Ovary (tissue), 3 donors: ENCODE measurements around the gene PDK3.

ENCODE experiments used
- EP300 ChIP-seq: sonication (generic); formaldehyde crosslinking; IDR thresholded peaks from one replicate; pipeline ENCODE4 v1.6.1; 2017; ENCODE audit warnings: antibody characterized with exemption
- TF ChIP-seq, protein P1 (sequence below), 3 donors: fragments of 450-650 bp in 2 of 3; fragments of 200-600 bp in 1 of 3; IDR thresholded peaks; one replicate each; pipeline versions ENCODE4 v1.5.1 to v1.8.0; 2016 to 2022; ENCODE audit warnings: antibody characterized with exemption in 3 of 3, mild to moderate bottlenecking in 1 of 3
- donor health status: DM: no; HTN: no; CAD: no.

DNA sequence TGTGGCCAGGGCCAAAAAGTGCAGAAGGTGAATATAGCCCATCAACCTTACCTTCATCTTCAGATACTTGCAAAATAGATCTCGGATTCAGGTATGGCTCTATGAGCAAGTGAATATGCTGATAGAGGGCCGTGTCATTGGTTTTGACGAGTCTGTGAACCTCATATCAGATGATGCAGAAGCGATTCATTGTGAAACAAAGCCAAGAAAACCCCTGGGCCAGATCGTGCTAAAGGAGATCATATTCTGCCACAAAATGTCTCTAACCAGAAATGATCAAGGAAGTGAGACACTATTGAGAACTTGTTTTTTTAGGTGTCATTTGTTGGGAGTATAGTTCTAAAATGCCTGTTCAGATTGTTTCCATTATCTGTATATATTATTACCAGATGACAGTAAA lies 48.3 kb downstream of the PDK3 start:
- TF ChIP-seq, protein P1, sequence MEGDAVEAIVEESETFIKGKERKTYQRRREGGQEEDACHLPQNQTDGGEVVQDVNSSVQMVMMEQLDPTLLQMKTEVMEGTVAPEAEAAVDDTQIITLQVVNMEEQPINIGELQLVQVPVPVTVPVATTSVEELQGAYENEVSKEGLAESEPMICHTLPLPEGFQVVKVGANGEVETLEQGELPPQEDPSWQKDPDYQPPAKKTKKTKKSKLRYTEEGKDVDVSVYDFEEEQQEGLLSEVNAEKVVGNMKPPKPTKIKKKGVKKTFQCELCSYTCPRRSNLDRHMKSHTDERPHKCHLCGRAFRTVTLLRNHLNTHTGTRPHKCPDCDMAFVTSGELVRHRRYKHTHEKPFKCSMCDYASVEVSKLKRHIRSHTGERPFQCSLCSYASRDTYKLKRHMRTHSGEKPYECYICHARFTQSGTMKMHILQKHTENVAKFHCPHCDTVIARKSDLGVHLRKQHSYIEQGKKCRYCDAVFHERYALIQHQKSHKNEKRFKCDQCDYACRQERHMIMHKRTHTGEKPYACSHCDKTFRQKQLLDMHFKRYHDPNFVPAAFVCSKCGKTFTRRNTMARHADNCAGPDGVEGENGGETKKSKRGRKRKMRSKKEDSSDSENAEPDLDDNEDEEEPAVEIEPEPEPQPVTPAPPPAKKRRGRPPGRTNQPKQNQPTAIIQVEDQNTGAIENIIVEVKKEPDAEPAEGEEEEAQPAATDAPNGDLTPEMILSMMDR (IDR thresholded peaks at IDR 0.05), result no peak
- TF ChIP-seq EP300, result no peak
